Measurements from ENCODE around the gene PLEKHO1. TPM values are rescaled to one million over a fixed set of nuclear protein-coding genes. Genes with fewer than 3 reads are reported as not detected.
"Not testable (repeated sequence)": the region's sequence is repeated elsewhere in the genome, so short reads cannot be mapped to it uniquely, and the experiment has no call there.

PLEKHO1 gene
- total RNA-seq, 4 donors from 2014 or later, result 16.5 to 68.6 (median 32.8) TPM

GRCh38 chr1:150138044-150138443 is 11.7 kb upstream of the PLEKHO1 start:
- ATAC-seq (ENCODE audit: low FRiP score) (no peak), DNase-seq (ENCODE audit: low spot score) (no peak)
- TF ChIP-seq, protein P1, sequence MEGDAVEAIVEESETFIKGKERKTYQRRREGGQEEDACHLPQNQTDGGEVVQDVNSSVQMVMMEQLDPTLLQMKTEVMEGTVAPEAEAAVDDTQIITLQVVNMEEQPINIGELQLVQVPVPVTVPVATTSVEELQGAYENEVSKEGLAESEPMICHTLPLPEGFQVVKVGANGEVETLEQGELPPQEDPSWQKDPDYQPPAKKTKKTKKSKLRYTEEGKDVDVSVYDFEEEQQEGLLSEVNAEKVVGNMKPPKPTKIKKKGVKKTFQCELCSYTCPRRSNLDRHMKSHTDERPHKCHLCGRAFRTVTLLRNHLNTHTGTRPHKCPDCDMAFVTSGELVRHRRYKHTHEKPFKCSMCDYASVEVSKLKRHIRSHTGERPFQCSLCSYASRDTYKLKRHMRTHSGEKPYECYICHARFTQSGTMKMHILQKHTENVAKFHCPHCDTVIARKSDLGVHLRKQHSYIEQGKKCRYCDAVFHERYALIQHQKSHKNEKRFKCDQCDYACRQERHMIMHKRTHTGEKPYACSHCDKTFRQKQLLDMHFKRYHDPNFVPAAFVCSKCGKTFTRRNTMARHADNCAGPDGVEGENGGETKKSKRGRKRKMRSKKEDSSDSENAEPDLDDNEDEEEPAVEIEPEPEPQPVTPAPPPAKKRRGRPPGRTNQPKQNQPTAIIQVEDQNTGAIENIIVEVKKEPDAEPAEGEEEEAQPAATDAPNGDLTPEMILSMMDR (IDR thresholded peaks at IDR 0.05), result no peak

DNA sequence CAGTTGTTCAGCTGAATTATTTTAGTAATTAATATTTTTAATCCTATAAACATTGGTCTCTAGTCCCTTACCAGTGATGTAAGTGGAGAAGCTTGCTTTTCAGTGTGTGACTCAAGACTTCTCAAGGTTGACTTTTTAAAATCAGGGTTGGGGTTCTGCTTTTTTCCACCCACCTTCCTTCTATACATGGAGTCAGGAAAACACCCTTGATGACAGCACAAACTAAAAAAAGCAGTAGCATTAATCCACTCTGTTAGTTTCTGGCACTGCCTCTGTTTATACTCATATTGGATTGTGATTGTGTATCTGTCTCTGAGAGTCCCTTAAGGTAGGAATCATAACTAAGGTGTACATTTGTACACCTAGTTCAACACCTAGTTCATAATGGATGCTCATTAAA is 8.3 kb upstream of the PLEKHO1 start:
- TF ChIP-seq, protein P1 (IDR thresholded peaks at IDR 0.05), result no peak

GRCh38 chr1:150142083-150142482 is 7.6 kb upstream of the PLEKHO1 start:
- ATAC-seq (ENCODE audit: low FRiP score), result no peak
- DNase-seq (ENCODE audit: low spot score), result no peak
- TF ChIP-seq, protein P1 (IDR thresholded peaks at IDR 0.05), result no peak

More for the DNA sequence above, 8.3 kb upstream of the PLEKHO1 start:
- DNase-seq (ENCODE audit: low spot score) (no peak), ATAC-seq (ENCODE audit: low FRiP score) (no peak)

- ATAC-seq (ENCODE audit: low FRiP score) (no peak), DNase-seq (ENCODE audit: low spot score) (no peak)
- TF ChIP-seq, protein P1 (IDR thresholded peaks at IDR 0.05), result no peak
Measured at GRCh38 chr1:150144606-150145005, 5.1 kb upstream of the PLEKHO1 start.

DNA sequence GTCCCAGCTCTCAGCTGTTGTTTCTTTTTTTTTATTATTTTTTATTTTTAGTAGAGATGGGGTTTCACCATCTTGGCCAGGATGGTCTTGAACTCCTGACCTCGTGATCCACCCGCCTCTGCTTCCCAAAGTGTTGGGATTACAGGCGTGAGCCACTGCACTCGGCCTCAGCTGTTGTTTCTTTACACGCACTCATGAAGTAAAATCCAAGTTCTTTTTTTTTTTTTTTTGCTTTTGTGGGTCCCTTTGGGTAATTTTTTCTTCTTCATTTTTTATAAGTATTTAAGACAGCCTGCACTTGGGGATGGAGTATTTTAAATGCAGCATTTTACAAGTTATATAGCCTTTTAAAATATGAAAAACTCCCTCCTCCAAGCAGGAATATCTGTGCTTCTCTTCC is 3.7 kb upstream of the PLEKHO1 start:
- not testable (repeated sequence) for ATAC-seq (ENCODE audit: low FRiP score); DNase-seq (ENCODE audit: low spot score)

GRCh38 chr1:150146849-150147542 is 2.7 kb upstream of the PLEKHO1 start:
- TF ChIP-seq, protein P1 (IDR thresholded peaks at IDR 0.05), result no peak
- DNase-seq (ENCODE audit: low spot score), result no peak
- no peak for ATAC-seq (ENCODE audit: low FRiP score)

DNA sequence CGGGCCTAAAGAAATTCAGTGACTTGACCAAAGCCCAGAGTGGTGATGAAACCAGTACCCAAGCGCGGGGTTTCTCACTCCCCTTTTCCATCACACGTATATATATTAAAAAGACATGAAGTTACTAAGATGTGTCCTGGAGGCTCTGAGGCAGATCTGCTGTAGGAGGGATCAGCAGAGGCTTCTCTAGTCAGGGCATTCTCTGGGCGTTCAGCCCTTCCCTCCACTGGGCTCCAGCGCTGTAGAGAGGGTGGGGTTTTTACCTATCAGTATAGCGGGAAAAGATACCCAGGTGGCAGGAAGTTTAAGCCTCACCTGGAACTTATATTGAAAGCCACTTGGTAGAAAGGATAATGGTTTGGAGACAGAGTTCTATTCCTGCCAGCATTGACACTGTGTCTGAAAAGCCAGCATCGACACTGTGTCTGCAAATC is 862 bp upstream of the PLEKHO1 start:
- TF ChIP-seq, protein P1 (IDR thresholded peaks at IDR 0.05), result no peak
- no peak for DNase-seq (ENCODE audit: low spot score)
- ATAC-seq (ENCODE audit: low FRiP score), result no peak

All from omental fat pad (tissue), 4 donors.